GM18517 (cell line): ENCODE measurements around the gene CENPO.
"Not testable (repeated sequence)": the region's sequence is repeated elsewhere in the genome, so short reads cannot be mapped to it uniquely, and the experiment has no call there.

ENCODE experiments used
- ATAC-seq: cut with Tn5 transposase; IDR thresholded peaks from one replicate; pipeline ENCODE4 v1.9.1; 2021; ENCODE audit warnings: mild to moderate bottlenecking, moderate library complexity; ENCODE audit not compliant: unreplicated experiment

Gene CENPO

DNA sequence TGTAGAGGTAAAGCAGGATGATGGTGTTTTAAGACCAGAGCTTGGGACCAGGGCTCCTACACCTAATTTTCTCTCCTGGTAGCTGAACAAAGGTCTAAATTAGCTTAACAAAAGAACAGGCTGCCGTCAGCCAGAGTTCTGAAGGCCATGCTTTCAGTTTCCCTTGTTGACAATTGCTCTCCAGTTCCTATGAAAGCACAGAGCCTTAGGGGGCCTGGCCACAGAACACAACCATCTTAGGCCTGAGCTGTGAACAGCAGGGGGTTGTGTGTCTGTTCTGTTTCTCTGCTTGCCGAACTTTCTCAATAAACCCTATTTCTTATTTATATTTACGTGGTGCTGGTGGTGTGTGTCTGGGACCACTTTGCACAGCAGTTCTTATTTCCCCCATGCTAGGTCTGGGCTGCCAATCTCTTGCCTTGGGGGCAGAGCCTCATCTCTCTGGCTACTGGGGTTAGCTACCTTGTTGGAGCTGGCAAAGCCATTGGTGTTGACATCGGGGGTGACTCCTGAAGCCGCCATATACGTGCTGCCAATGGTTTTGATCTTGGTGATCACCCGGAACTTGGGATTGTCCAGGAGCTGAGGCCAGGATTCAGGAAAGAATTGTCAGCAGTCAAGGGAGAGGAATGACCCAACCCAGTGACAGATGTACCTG lies 29.0 kb downstream of the CENPO start:
- no peak for ATAC-seq

DNA sequence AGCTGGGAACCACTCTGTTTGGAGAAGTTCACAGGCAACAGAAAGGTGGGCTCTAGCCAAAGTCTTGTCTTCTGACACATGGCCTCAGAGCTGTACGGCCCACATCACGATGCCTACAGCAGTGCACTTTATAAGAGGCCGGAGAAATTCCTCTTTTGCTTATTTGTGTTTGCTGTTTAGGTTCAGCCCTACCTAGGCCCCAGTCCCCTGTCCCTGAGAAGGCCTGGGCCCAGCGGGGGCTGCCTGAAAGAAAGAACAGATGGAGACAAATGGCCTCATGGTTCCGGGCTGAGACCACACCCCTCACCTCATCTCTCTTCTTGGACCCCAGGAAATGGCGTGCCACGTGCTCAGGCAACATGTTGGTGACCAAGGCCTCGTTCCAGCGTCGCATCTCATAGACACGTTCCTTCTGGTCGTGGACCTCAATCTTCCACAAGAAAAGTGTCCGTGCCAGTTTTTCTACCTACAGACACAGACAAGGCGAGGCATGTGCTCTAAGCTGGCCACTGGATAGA lies 30.9 kb downstream of the CENPO start:
- ATAC-seq, result no peak

DNA sequence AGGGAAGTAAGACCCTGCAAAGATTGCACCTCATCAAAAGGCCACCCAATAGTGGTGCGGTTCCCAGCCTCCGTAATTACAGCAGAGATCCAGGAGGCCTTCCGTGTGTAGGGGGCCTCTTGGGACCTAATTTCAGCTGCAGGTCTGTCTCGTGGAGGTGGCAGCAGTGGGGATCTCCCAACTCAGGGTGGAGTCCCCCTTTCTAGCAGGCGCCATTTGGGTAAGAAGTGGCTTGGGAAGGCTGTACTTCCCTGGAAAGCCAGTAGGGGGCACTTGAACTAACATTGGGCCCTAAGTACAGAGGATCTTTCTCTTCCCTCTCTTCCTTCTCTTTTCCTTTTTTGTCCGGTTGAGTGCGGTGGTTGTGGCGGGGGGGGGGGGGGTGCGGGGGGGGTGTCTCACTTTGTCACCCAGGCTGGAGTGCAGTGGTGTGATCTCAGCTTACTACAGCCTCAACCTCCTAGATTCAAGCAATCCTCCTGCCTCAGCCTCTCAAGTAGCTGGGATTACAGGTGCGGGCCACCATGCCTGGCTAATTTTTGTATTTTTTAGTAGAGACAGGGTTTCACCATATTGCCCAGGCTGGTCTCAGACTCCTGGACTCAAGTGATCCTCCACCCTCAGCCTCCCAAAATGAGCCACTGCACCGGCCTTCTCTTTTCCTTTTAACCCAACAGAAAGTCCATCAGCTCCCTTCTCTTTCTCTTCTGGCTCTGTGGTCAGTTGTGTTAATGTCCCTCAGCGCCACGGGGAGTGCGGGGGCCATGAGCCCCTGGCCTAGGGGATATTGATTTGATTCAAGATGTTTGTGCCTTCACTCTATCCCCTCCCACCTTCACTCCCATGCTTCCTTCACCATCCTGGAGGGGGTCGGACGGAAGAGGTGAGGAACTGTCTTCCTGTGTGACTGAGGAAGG lies 32.0 kb downstream of the CENPO start:
- ATAC-seq, result no peak

DNA sequence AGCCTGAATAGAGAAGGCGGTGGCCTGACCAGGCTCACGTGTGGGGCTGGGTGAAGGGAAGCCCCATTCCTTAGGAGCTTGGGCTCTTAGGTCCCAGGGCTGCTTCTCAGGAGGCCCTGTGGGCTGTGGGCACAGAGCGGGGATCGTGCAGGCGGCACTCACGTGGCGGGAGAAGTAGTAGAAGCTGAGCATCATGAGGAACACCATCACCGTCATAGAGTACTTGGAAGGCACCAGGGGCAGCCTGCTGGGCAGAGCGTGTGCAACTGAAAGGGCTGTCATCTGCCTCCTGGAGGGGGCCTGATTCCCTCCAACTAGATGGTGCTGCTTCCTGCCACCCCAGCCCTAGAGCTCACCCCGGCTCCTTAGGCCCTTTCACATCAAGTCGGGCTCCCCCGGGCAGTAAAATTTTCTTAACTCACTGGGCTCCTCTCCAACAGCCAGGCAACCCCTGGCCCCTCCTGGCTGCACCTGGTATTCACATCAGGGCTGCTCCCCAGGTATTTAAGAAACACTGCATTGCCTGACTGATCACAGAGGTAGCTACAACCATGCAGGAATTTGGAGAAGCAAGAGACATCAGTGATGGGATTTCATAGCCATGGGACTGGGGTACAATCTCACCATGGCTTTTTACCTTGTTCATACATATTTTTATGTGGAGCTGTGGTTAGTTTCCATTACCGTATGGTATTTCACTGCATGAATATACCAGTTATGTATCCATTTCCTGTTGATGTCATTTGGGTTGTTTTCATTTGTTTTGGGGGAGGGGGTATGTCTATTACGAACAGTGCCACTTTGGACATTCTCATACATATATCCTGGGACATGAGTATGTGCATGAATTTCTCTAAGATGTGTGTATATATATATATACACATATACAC lies 32.9 kb downstream of the CENPO start:
- ATAC-seq, result no peak

DNA sequence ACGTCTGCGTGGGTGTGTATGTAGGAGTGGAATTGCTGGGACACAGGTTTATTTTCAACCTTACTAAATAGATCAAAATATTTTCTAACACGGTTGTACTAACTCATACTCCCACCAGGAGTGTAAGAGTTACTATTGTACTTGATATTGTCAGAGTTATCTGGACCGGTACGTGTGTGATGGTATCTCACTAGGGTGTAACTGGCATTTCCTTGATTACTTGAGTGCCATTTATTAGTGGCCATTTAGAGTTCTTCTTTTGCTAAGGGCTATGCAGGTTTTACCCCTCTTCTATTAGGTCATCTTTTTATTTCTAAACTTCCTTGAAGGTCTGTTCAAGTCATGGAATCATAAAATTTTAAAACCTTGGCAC lies 33.5 kb downstream of the CENPO start:
- ATAC-seq, result no peak

DNA sequence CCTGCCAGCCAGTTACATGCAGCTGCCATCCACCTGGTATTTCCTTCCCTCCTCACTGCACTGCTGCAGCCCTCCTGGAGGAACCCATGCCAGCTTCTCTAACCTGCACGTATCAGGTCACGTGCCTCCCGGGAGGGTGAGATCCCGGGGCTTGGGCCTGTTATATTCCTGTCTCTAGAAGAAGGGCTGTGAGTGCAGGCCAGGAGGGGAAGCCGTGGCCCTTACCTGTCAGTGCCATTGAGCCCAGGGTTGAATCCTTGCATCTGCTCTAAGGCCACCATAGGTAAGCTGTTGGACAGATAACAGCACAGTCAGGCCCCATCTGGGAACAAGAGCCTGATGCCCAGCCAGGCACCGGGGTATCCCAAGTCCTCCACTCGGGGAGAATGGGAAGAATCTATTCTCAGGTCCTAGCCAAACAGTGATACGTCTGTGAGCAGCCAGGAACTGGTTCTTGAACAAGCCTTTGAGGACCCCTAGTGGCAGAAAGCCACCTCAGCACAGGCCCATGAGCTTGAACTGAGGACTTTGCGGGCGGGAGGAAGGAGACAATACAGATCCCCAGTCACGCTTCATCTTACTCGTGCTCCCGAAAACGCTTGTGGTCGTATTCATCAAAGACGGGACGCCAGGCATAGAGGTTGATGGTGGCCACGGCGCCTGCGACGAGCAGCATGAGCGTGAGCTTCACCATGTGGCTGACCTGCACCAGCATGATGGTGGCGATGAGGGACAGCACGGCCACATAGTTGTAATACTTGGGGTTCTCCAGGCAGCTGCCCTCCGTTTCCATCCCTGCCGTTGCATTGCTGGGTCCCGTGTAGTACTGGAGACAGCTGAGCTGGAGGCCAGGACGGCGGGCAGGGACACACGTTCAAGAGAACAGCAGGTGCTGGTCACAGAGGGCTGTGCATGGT lies 34.4 kb downstream of the CENPO start:
- ATAC-seq, result peak; percentile 64

DNA sequence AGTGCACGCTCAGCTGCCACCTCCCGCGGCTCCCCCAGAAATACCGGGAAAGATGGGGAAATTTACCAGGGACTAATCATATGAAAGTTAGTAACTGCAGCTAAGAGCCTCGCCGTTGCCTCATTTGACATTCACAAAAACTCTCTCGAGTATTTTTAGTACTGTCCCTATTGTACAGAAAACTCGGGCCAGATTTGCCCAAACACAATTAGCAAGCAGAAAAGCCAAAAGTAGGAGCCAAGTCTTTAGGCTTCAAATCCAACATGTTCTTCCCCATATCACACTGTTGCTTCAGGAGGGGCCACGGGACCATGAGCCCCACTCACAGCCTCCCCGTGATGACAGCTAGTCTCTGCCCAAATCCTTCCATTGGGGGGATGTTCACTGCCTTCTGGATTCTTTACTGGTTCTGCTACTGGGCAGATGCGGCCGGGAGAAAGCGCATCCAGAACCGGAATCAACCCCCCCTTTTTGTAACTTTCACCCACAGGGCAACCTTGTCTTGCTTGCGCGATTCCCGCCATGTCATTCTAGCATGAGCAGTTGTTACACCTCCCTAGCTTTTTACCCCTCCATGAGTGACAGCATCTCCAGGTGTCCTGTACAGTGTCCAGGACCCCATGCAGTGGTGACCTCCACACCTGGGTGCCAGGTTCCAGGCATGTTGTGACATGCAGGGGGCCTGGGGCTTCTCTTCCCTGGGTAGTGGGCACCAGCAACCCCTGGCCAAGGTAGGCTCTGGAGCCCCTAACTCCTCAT lies 35.2 kb downstream of the CENPO start:
- no peak for ATAC-seq

DNA sequence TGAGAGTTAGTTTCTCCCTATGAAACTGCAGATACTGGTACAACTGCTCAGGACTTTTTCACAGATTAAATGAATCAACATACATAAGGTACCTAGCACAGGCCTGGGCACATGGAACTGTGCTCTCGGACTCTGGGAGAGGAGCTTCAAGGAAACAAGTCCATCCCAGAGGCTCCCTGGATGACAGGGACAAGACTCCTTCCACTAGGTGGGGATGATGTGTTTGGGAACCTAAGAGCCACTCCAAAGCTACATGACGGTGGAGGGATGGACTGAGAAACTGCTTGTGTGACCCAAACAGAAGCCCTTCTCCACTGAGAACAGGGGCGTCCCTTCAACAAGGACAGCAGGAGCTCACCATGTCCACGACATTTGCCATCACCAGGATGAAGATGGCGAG lies 37.1 kb downstream of the CENPO start:
- ATAC-seq, result no peak

DNA sequence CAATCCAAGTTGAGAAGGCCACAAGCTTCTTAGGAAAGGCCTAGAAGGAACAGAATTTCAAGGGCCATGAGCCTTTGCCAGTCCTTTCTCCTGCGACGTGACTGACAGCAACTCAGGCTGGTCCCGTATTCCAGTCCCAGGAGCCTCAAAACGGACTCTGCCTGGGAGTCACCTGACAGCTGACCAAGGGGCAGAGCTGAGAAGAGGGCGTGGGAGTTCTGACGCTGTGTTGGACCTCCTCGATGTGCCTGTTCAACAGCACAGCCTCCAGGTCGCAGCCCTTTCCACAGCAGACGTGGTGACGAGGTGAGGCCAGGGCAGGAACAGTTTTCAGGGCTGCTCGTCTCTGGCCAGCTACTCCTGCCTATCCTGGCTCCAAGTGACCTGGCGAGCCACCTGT lies 37.6 kb downstream of the CENPO start:
- no peak for ATAC-seq

DNA sequence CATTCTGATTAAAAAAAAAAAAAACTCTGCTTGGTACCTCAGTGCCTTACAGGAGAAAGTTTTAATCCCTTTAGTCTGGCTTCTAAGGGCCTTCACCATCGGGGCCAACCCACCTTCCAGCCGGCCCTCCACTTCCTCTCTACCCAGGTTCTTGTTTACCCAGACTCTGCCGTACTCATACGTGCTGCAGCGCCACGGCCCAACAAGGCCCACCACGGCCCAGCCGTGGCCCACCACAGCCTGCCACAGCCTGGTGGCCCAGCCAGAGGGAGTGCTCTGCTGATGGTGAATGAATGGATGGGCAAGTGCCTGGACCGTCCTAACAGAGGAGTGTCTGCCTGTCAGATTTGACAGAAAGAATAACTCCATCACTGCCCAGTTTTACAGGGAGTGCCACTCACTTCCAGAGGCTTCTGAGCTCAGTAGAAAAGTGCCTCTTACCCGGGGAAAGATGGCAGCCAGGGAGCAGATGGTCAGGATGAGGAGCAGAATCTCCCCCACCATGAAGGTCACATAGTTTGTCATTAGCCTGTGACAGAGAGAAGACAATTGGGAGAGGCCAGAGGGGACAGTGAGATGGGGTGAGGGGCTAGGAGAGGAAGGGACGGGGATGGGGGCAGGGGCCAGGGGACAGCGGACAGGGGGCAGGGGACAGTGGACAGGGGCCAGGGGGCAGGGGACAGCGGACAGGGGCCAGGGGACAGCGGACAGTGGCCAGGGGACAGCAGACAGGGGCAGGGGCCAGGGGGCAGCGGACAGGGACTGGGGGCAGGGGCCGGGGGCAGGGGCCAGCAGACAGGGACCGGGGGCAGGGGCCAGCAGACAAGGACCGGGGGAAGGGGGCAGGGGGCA lies 38.2 kb downstream of the CENPO start:
- no peak for ATAC-seq

DNA sequence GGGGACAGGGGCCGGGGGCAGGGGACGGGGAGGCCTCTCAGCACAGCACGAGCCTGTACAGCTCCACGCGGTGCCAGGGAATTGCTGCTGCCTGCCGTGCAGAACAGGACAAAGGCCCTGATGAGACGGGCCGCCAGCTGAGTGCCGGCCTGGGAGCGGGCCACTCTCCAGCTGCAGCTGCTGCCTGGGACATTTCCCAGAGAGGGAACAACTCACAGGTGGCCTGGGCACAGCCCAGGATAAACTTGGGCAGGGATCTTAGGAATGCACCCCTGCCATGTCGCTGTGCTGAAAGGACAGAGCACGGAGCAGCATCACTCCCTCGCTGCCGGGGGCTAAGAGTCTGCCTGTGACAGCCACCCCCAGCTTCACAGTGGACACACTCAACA lies 38.8 kb downstream of the CENPO start:
- no peak for ATAC-seq

DNA sequence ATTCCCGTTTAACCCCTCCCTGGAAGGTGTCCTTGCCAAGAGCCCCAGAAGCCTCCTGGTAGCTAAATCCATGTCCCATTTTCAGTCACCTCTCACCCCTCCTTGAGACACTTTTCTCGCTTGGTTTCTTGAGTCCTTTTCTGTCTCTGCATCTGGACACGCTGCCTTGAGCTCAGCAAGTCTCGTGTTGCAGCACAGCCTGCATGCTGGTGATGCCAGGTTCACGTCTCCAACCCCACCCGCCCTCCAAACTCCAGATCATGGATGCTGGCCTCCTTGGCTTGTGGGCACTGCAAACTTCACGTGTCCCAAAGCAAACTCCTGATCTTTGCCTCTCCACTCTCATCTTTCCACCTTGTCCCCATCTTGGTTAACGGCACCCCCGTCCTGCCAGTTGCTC lies 39.3 kb downstream of the CENPO start:
- ATAC-seq, result no peak

DNA sequence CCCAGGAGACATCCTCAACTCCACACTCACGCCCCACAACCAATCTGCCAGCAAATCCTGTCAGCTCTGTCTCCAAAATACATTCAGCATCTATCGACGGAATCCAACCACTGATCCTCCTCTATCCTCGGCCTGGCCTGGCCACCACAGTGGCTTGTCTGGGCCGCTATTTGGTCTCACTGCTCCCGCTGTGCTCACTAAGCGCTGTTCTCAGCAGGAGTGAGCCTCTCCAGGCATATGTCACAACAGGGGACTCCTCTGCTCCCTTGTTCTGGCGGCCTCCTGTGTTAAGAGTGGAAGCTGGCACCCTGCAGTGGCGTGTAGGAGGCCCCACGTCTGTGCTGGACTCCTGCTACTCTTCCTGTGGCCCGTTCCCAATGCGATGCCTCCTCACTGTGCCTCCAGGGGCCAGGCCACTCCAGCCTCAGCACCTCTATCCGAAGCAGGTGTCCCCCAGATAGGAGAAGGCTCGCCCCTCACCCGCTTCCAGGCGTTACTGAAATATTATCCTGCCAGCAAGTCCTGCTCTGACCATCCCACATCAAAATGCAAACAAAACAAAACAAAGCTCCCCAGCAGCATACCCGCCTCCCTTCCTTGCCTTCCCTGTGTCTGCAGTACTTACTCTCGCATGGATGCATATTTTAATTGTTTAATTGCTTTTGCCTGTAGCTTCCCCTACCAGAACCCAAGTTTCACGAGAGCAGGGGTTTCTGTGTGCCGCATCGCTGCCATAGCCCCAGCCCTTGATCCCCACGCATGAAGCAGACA lies 39.9 kb downstream of the CENPO start:
- no peak for ATAC-seq

DNA sequence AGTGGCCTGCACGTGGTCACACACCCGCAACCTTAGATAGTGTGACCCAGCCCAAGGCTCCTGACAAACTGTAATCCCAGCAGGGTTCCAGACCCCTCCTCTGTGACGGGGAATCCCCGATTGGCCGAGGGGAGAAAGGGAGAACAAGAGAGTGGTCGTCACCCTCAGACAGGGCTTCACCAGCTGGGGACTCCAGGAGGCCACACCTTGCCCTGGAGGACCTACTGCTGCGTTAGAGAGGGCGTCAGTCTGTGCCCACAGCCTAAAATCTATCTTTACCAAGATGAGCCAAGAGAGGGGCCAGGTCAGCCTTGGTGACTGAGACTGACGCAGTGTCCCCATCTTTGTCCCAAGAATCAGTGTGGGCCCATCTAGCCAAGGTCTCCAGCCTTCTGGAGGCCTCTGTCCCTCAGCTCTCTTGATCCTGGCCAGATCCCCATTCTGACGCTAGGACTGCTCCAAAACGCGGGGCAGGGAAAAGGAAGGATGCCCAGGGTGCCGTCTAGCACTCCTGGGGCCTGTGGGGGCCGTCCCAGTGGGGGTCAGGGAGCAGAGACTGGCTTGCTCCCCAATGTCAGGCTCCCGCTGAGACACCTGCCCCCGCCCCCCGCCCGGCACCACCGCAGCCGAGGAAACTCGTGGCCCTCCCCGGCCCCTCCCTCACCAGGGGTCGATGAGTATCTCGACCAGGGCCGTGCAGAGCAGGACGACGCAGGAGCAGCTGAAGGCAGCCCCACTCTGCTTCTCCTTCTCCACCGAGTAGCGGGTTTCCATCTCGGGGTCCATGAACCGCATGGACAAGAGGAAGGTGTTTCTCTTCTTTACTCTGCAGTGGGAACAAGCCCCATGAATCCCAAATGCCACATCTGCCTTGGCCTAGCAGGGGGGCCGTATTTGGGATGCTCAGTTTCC lies 40.9 kb downstream of the CENPO start:
- no peak for ATAC-seq

DNA sequence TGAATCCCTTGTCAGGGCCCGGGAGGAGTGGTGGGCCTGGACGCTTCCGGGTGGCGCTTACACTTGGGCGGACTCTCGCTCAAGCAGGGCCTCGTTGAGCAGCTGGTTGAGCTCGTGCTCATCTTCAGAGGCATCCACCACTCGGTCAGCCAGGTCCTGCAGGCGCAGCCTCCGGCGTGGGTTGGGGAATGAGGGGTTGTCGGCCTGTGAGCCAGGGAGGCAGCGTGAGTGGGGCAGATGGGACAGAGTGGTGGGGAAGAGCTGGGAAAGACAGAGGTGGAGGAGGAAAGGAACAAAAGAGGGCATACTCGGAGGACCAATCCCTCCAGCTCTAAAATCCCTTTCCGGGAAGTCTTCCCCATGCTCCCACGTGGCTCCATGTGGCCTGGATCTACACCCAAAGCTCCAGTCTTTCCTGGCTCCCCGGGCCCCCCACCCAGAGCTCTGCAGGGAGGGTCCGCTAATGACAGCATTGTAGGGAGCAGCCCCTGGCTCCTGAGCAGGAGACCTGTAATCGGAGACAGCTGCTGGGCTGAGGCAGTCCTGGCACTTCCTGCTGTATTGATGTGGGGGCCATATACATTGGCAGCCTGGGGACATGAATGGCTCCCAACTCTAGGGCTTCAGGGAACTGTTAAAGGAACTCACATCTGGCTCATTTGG lies 41.6 kb downstream of the CENPO start:
- ATAC-seq, result no peak

DNA sequence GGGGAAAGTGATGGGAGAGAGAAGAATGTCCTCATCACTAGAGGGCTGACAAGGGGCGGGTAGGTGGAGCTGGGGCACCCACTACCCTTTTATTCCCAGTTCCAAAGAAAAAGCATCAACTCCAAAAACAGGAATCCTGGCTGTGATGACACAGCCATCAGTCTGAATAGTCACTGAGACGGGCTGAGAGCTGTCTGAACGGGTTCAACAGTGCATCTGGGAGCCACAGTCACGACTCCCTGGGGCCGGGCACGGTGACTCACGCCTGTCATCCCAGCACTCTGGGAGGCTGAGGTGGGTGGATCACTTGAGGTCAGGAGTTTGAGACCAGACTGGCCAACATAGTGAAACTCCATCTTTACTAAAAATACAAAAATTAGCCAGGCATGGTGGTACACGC lies 42.2 kb downstream of the CENPO start:
- not testable (repeated sequence) for ATAC-seq
